RWPE2 (cell line): ENCODE measurements around the gene ESR2.

ENCODE experiments used
- ATAC-seq: fragments of 200-7000 bp; cut with Tn5 transposase; 3 replicates; pipeline ENCODE4 v1.9.1; 2021; ENCODE audit warnings: low read depth
- DNase-seq: peaks from one replicate; pipeline ENCODE4 v3.0.0-alpha.2; 2020; ENCODE audit warnings: low spot score
- H3K27ac ChIP-seq: fragments of 450-650 bp; 2 replicates; pipeline ENCODE4 v1.5.1; 2017; ENCODE audit warnings: mild to moderate bottlenecking; ENCODE audit not compliant: poor library complexity, severe bottlenecking
- H3K27me3 ChIP-seq: fragments of 250-450 bp; sonication (Bioruptor Pico); 2 replicates; pipeline ENCODE4 v1.5.1; 2021; ENCODE audit warnings: mild to moderate bottlenecking, moderate library complexity; ENCODE audit not compliant: insufficient read depth, poor library complexity, severe bottlenecking
- H3K36me3 ChIP-seq: fragments of 250-450 bp; sonication (Bioruptor Pico); 2 replicates; pipeline ENCODE4 v1.5.1; 2020; ENCODE audit warnings: low read depth, mild to moderate bottlenecking, moderate library complexity
- H3K4me1 ChIP-seq: fragments of 250-450 bp; sonication (Bioruptor Pico); 2 replicates; pipeline ENCODE4 v1.5.1; 2021; ENCODE audit warnings: mild to moderate bottlenecking, moderate library complexity; ENCODE audit not compliant: insufficient read depth, poor library complexity, severe bottlenecking
- H3K4me3 ChIP-seq: fragments of 250-450 bp; sonication (Bioruptor Pico); 2 replicates; pipeline ENCODE4 v1.5.1; 2021; ENCODE audit warnings: mild to moderate bottlenecking, moderate library complexity; ENCODE audit not compliant: severe bottlenecking
- H3K9me3 ChIP-seq: fragments of 250-450 bp; sonication (Bioruptor Pico); 2 replicates; pipeline ENCODE4 v1.5.1; 2021; ENCODE audit warnings: mild to moderate bottlenecking, moderate library complexity; ENCODE audit not compliant: severe bottlenecking
- CTCF ChIP-seq: fragments of 450-650 bp; IDR thresholded peaks from one replicate; pipeline ENCODE4 v1.5.1; 2017; ENCODE audit warnings: mild to moderate bottlenecking, moderate library complexity; ENCODE audit not compliant: poor library complexity, severe bottlenecking

The ESR2 gene

GRCh38 chr14:64074961-64075612 is 219.1 kb downstream of the ESR2 start:
- Histone ChIP-seq H3K4me1 (peaks cover 11% of the 10 kb centered on the region), H3K36me3 (peaks cover 30% of the 10 kb centered on the region), H3K27me3 (no peaks in the 10 kb centered on the region), H3K27ac (peak overlapping the region; percentile 6), H3K9me3 (no peaks in the 10 kb centered on the region), H3K4me3 (no peak overlapping the region)
- no peak for DNase-seq
- peak; percentile 97 for ATAC-seq
- TF ChIP-seq CTCF, result no peak

- Histone ChIP-seq H3K4me3 (no peak overlapping the region), H3K36me3 (peaks cover 14% of the 10 kb centered on the region), H3K27me3 (no peaks in the 10 kb centered on the region), H3K4me1 (peaks cover 5% of the 10 kb centered on the region), H3K9me3 (no peaks in the 10 kb centered on the region), H3K27ac (no peak overlapping the region)
- no peak for TF ChIP-seq CTCF
- ATAC-seq (no peak), DNase-seq (no peak)
These were observed 224.4 kb downstream of the ESR2 start for GRCh38 chr14:64069634-64070359.

- no peak for TF ChIP-seq CTCF
- DNase-seq, result no peak
These were observed 229.7 kb downstream of the ESR2 start for GRCh38 chr14:64064447-64064846.

GRCh38 chr14:64062381-64063115 is 231.6 kb downstream of the ESR2 start:
- DNase-seq (no peak), ATAC-seq (no peak)

More at GRCh38 chr14:64064447-64064846, 229.7 kb downstream of the ESR2 start:
- no peak overlapping the region for H3K27ac ChIP-seq
- peaks cover 31% of the 10 kb centered on the region for H3K4me1 ChIP-seq
- ATAC-seq, result no peak
- no peaks in the 10 kb centered on the region for H3K36me3 ChIP-seq
- no peaks in the 10 kb centered on the region for H3K27me3 ChIP-seq
- no peak overlapping the region for H3K4me3 ChIP-seq
- no peaks in the 10 kb centered on the region for H3K9me3 ChIP-seq

More at GRCh38 chr14:64062381-64063115, 231.6 kb downstream of the ESR2 start:
- H3K4me1 ChIP-seq, result peaks cover 31% of the 10 kb centered on the region
- H3K4me3 ChIP-seq, result no peak overlapping the region
- no peaks in the 10 kb centered on the region for H3K9me3 ChIP-seq
- TF ChIP-seq CTCF, result no peak
- H3K36me3 ChIP-seq, result no peaks in the 10 kb centered on the region
- H3K27ac ChIP-seq, result no peak overlapping the region
- no peaks in the 10 kb centered on the region for H3K27me3 ChIP-seq
